Large intestine (tissue), 3 donors: Measurements from ENCODE around the gene C6orf15. TPM values are rescaled to one million over a fixed set of nuclear protein-coding genes. Genes with fewer than 3 reads are reported as not detected.

Experiments
- DNase-seq, 2 donors: peaks; one replicate each; pipeline versions ENCODE4 v3.0.0 to v3.0.0-alpha.2; 2013
- H3K27ac ChIP-seq: one replicate; pipeline ENCODE4 v1.5.1; 2013; ENCODE audit warnings: low read length
- H3K27me3 ChIP-seq: 2 replicates; pipeline ENCODE4 v1.6.1; 2013; ENCODE audit warnings: low read length; ENCODE audit not compliant: control insufficient read depth, insufficient read depth
- H3K36me3 ChIP-seq: 2 replicates; pipeline ENCODE4 v1.6.1; 2013; ENCODE audit warnings: low read length; ENCODE audit not compliant: control insufficient read depth, insufficient read depth
- H3K4me1 ChIP-seq: one replicate; pipeline ENCODE4 v1.6.1; 2013; ENCODE audit warnings: low read length; ENCODE audit not compliant: control insufficient read depth, insufficient read depth
- H3K4me3 ChIP-seq: one replicate; pipeline ENCODE4 v1.5.1; 2013; ENCODE audit warnings: low read length
- H3K9me3 ChIP-seq: one replicate; pipeline ENCODE4 v1.6.1; 2013; ENCODE audit warnings: mild to moderate bottlenecking, low read depth, low read length, moderate library complexity; ENCODE audit not compliant: control insufficient read depth
- WGBS: methylation state at CpG from one replicate; pipeline ENCODE4 v1.1.5; 2013; ENCODE audit warnings: low lambda C conversion rate; ENCODE audit not compliant: insufficient coverage; 5-methylcytosine and 5-hydroxymethylcytosine counted together
- polyA plus RNA-seq: library from polyadenylated mRNA; unstranded; fragments of 120-200 nt; gene quantifications from one replicate; pipeline ENCODE4 v1.2.1, GENCODE V29; 2013

C6orf15 gene
- polyA plus RNA-seq, 1 donor: not detected

DNA sequence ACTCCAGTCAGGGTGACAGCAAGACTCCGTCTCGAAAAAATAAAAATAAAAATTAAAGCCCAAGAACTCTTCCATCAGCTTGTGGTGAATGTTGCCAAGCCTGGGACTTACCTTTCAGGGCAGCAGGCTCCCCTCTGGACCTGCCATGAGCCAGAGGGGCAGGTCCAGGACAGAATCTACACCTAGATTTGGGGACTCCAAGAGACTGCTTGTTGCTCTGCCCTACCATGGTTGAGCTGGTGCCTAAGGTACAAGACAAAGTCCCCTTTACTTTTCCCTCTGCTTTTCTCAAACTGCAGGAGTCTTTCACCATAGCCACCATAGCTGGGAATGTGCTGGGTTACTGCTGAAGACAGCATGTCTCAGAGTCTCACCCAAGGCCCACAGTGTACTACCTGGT is 9.2 kb downstream of the C6orf15 start:
- no peaks in the 10 kb centered on the region for H3K4me1 ChIP-seq
- WGBS: no CpG with 5 or more reads among the region's 2 CpGs
- H3K36me3 ChIP-seq: no peaks in the 10 kb centered on the region
- H3K9me3 ChIP-seq: no peaks in the 10 kb centered on the region
- H3K4me3 ChIP-seq: no peak overlapping the region
- no peak overlapping the region for H3K27ac ChIP-seq
- DNase-seq: no peak
- no peaks in the 10 kb centered on the region for H3K27me3 ChIP-seq

DNA sequence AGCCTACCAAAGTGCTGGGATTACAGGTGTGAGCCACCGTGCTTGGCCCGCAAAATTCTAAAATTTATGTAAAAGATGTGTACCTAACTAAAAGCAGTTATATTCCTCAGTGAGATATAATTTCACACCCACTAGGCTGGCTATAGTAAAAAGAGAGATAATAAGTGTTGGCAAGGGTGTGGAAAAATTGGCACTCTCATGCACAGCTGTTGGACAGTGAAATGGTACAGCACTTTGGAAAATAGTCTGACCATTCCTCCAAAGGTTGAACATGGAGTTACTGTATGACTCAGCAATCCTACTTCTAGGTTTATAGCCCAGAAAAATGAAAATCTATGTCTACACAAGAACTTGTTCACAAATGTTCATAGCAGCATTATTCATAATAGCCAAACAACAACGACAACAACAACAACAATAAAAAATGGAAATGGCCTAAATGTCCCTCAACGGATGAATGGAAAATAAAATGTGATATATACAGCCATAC is 13.9 kb downstream of the C6orf15 start:
- H3K36me3 ChIP-seq: no peaks in the 10 kb centered on the region
- H3K27me3 ChIP-seq: no peaks in the 10 kb centered on the region
- H3K27ac ChIP-seq: no peak overlapping the region
- H3K4me1 ChIP-seq: no peaks in the 10 kb centered on the region
- 79% methylated on average over 3 of the region's 4 CpGs for WGBS
- DNase-seq: no peak
- no peaks in the 10 kb centered on the region for H3K9me3 ChIP-seq
- no peak overlapping the region for H3K4me3 ChIP-seq

DNA sequence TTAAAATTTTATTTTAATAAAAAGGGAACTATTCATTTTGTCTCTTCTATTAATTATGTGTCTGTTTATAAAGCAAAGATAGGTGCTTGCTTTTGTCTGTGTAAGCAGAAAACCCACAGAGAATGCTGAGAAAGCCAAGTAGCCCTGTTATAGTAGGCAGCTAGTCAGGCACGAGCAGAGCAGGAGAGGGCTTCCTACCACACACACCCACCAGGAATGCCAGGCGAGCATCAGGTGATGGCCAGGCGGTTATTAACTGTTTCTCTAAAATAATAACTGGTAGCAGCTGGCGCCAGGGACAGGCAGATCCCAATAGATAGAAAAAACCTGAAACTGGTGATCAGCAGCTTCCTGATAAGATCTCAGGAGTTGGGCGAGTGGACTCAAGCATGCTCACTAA is 15.7 kb downstream of the C6orf15 start:
- Histone ChIP-seq H3K4me3 (no peak overlapping the region), H3K27me3 (no peaks in the 10 kb centered on the region), H3K4me1 (no peaks in the 10 kb centered on the region), H3K36me3 (no peaks in the 10 kb centered on the region), H3K27ac (no peak overlapping the region), H3K9me3 (no peaks in the 10 kb centered on the region)
- no peak for DNase-seq
- no CpG with 5 or more reads among the region's 5 CpGs for whole genome bisulfite sequencing

DNA sequence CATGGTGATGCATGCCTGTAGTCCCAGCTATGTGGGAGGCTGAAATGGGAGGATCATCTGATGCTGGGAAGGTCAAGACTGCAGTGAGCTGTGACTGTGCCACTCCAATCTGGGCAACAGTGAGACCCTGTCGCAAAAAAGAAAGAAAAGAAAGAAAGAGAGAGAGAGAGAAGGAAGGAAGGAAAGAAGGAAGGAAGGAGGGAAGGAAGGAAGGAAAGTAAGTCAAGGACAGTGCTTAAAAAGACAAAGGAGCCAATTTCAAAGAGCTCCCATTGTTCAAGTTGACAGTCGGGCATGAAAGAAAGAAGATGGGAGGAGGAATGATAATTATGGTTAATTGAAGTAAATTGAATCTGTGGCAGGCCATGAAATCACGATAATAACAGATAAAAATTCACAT is 16.2 kb downstream of the C6orf15 start:
- H3K27ac ChIP-seq: no peak overlapping the region
- H3K4me3 ChIP-seq: no peak overlapping the region
- no peaks in the 10 kb centered on the region for H3K36me3 ChIP-seq
- 60% methylated on average over 1 of the region's 3 CpGs for WGBS
- no peaks in the 10 kb centered on the region for H3K9me3 ChIP-seq
- no peak for DNase-seq
- H3K27me3 ChIP-seq: no peaks in the 10 kb centered on the region
- no peaks in the 10 kb centered on the region for H3K4me1 ChIP-seq

DNA sequence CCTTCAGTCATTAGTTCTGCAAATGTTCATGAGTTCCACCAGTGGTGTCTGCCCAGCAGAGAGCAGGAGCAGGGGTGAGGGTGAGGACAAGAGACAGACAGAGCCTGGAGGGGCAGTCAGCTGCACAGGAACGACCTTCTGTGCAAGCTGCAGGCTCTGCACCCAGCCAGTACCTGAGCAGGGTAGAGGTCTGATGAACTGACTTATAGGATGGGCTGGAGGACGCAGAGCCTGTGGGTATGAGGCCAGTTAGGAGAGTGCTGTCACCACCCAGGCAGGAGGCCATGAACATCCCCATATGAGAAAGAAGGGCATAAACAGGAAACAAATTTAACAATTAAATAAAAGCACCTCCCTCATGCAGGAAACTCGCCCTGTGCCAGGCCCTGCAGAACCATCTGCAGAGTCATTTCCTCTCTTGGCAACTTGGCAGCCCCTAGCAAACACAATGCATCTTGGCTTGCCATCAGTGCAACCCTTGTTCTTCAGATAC is 17.9 kb downstream of the C6orf15 start:
- H3K27me3 ChIP-seq: no peaks in the 10 kb centered on the region
- H3K36me3 ChIP-seq: no peaks in the 10 kb centered on the region
- WGBS: no CpG with 5 or more reads among the region's 3 CpGs
- H3K4me1 ChIP-seq: no peaks in the 10 kb centered on the region
- no peak overlapping the region for H3K27ac ChIP-seq
- no peaks in the 10 kb centered on the region for H3K9me3 ChIP-seq
- H3K4me3 ChIP-seq: no peak overlapping the region
- DNase-seq: no peak

DNA sequence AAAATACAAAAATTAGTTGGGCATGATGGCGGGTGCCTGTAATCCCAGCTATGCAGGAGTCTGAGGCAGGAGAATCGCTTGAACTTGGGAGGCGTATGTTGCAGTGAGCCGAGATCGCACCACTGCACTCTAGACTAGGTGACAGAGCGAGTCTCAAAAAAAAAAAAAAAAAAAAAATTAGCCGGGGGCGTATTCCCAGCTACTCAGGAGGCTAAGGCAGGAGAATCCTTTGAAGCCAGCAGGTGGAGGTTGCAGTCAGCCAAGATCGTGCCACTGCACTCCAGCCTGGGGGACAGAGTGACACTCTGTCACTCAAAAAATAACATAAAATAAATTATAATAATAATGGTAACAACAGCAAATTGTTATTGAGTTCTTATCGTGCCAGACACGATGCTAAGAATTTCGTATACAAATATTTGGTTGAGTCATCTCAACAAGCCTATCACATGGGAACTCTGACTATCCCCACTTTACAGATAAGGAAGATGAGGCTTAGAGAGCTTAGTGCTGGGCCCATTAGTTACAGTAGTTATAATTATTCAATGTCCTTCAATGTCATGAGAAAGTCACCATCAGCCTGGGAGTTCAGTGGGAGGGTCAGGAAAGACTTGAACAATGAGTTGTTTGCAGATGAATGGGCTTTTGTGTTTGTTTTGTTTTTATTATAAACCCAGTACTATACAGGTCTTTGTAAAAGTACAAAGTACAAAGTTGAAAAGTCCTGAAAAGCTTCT is 19.4 kb downstream of the C6orf15 start:
- Histone ChIP-seq H3K4me1 (no peaks in the 10 kb centered on the region), H3K9me3 (no peaks in the 10 kb centered on the region), H3K4me3 (no peak overlapping the region), H3K36me3 (no peaks in the 10 kb centered on the region), H3K27me3 (no peaks in the 10 kb centered on the region), H3K27ac (no peak overlapping the region)
- peak in 1 of 2 donors; percentile 64 for DNase-seq
- WGBS: 36% methylated on average over 3 of the region's 12 CpGs

DNA sequence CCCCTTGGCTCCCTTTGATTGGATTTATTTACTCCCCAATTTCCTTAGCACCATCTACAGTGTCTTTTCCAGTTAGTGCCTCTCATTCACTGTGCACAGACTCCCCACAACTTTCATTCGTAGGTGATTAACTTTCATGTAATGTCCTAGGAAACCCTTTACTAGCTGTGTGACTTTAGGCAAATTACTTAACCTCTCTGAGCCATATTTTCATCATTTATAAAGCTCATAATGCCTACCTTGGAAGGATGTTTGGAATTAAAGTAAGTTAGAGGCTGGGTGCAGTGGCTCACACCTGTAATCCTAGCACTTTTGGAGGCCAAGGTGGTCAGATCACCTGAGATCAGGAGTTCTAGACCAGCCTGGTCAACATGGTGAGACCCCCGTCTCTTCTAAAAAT is 20.1 kb downstream of the C6orf15 start:
- Histone ChIP-seq H3K9me3 (no peaks in the 10 kb centered on the region), H3K27ac (no peak overlapping the region), H3K27me3 (no peaks in the 10 kb centered on the region), H3K36me3 (no peaks in the 10 kb centered on the region), H3K4me3 (no peak overlapping the region), H3K4me1 (no peaks in the 10 kb centered on the region)
- WGBS: no CpG with 5 or more reads among the region's 2 CpGs
- DNase-seq: no peak

DNA sequence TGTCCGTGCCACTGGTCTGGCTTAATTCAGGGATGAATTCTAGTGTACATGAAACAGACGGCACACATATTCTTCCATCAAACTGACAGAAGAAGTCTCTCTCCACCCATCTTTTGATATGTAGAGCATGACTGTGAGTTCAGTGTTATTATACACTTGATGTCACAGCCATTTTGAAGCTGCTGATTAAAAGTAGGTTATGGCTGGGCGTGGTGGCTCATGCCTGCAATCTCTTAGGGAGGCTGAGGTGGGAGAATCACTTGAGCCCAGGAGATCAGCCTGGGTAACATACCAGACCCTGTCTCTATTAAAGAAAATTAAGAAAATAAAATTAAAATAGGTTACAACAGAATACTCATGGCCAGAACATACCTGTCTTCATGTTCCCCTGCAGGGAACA is 20.7 kb downstream of the C6orf15 start:
- DNase-seq: no peak
- Histone ChIP-seq H3K9me3 (no peaks in the 10 kb centered on the region), H3K27ac (no peak overlapping the region), H3K36me3 (no peaks in the 10 kb centered on the region), H3K4me3 (no peak overlapping the region), H3K27me3 (peaks cover 3% of the 10 kb centered on the region), H3K4me1 (no peaks in the 10 kb centered on the region)
- no CpG with 5 or more reads among the region's 3 CpGs for WGBS

DNA sequence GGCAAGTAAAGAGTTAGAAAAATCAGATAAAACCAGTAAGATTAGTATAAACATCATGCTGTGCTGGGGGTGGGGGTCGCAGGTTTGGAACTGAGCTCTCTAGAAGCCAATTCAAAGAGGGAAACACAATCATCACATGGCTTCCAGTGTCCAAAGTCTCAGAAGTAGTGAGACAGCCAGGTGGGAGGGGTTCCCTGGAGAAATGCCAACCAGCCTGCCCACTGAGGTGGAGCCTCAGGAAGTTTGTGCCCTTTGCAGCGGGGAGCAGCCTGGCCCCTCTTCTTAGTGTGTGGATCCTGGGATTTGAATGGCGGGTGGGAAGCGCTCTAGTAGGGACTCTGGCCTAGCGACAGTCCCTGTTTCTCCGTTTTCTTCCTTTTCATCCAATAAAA is 21.4 kb downstream of the C6orf15 start:
- no peak overlapping the region for H3K4me3 ChIP-seq
- no peaks in the 10 kb centered on the region for H3K36me3 ChIP-seq
- no peaks in the 10 kb centered on the region for H3K4me1 ChIP-seq
- H3K27me3 ChIP-seq: peaks cover 3% of the 10 kb centered on the region
- no peaks in the 10 kb centered on the region for H3K9me3 ChIP-seq
- no peak overlapping the region for H3K27ac ChIP-seq
- WGBS: 100% methylated on average over 2 of the region's 6 CpGs
- DNase-seq: peak in 1 of 2 donors; percentile 41

DNA sequence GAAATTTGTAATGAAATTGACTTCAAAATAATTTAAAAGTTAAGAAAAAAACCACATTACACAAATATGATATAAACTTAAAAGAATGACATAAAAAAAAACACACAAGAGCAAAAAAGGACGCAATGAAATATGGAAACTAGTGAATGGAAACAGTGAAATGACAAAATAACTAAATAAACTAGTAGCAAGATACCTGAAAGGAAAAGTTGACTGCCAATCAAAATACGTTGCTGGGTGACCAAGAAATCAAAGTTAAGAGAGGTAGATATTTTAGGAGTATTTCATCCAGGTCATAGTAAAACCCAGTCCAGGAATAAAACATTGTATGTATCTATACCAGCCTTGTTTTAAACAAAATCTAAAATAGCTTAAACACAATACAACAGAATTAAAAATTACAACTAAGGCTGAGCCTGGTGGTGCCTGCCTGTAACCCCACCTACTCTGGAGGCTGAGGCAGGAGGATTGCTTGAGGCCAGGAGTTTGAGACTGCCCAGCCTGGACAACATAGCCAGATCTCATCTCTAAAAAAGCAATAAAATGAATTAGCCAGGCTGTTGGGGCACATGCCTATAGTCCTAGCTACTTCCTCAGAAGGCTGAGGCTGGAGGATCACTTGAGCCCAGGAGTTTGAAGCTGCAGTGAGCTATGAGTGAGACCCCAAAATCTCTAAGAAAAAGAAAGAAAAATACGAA is 22.0 kb downstream of the C6orf15 start:
- H3K4me3 ChIP-seq: no peak overlapping the region
- no peak for DNase-seq
- whole genome bisulfite sequencing: 100% methylated on average over 2 of the region's 3 CpGs
- no peak overlapping the region for H3K27ac ChIP-seq
- no peaks in the 10 kb centered on the region for H3K4me1 ChIP-seq
- H3K27me3 ChIP-seq: peaks cover 9% of the 10 kb centered on the region
- no peaks in the 10 kb centered on the region for H3K36me3 ChIP-seq
- H3K9me3 ChIP-seq: no peaks in the 10 kb centered on the region
